K562 (cell line): ENCODE data around the gene LTBP4. TPM values are rescaled to one million over a fixed set of nuclear protein-coding genes. Genes with fewer than 3 reads are reported as not detected.

Experiments used
- BRCA1 ChIP-seq, 2 experiments: fragments of 450-650 bp in 1 of 2; sonication (generic) in 1 of 2; formaldehyde crosslinking in 1 of 2; IDR thresholded peaks; 2 replicates each; pipeline versions ENCODE4 v1.5.0 to v1.6.1; 2017 to 2020; ENCODE audit warnings: mild to moderate bottlenecking in 1 of 2, missing genetic modification reagents in 1 of 2
- BRD9 ChIP-seq: fragments of 450-650 bp; IDR thresholded peaks from 2 replicates; pipeline ENCODE4 v1.6.1; 2018; ENCODE audit warnings: low read depth; ENCODE audit not compliant: partially characterized antibody
- CEBPB ChIP-seq: fragments of 450-650 bp; IDR thresholded peaks from 2 replicates; pipeline ENCODE4 v1.6.1; 2016; ENCODE audit warnings: missing genetic modification characterization, missing compliant biosample characterization
- CHD1 ChIP-seq: fragments of 200-600 bp; sonication (generic); IDR thresholded peaks from one replicate; pipeline ENCODE4 v1.6.1; 2012; ENCODE audit warnings: mild to moderate bottlenecking, moderate library complexity, low read length, inconsistent platforms
- CXXC5 ChIP-seq: fragments of 250-450 bp; sonication (Bioruptor Pico); IDR thresholded peaks from 2 replicates; pipeline ENCODE4 v1.8.0; 2022; ENCODE audit warnings: inconsistent platforms, mild to moderate bottlenecking, moderate library complexity
- DIDO1 ChIP-seq: fragments of 450-650 bp; IDR thresholded peaks from 2 replicates; pipeline ENCODE4 v1.6.1; 2016; ENCODE audit warnings: low read depth, missing biosample characterization, missing genetic modification characterization
- FOS ChIP-seq: IDR thresholded peaks from 3 replicates; pipeline ENCODE4 v1.6.1; 2011; ENCODE audit not compliant: insufficient read length; ENCODE audit errors: extremely low read depth
- FOXJ3 ChIP-seq: sonication (generic); formaldehyde crosslinking; IDR thresholded peaks from 2 replicates; pipeline ENCODE4 v1.4.0; 2020; ENCODE audit warnings: mild to moderate bottlenecking, missing genetic modification reagents
- GTF3C2 ChIP-seq: IDR thresholded peaks from 3 replicates; pipeline ENCODE4 v1.6.1; 2011; ENCODE audit warnings: borderline replicate concordance, mild to moderate bottlenecking, moderate library complexity; ENCODE audit not compliant: insufficient read length; ENCODE audit errors: extremely low read depth
- JUNB ChIP-seq: fragments of 450-650 bp; formaldehyde crosslinking; conservative IDR thresholded peaks from 2 replicates; pipeline ENCODE4 v1.4.0; 2020; ENCODE audit warnings: mild to moderate bottlenecking
- PKNOX1 ChIP-seq: fragments of 450-650 bp; IDR thresholded peaks from 2 replicates; pipeline ENCODE4 v1.6.1; 2016
- RHOXF2B ChIP-seq: fragments of 250-450 bp; sonication (Bioruptor Pico); conservative IDR thresholded peaks from 2 replicates; pipeline ENCODE4 v1.5.1; 2021
- ZBTB17 ChIP-seq: fragments of 450-650 bp; formaldehyde crosslinking; IDR thresholded peaks from 2 replicates; pipeline ENCODE4 v1.4.0; 2020; ENCODE audit warnings: mild to moderate bottlenecking
- ZNF668 ChIP-seq: fragments of 250-450 bp; sonication (Bioruptor Pico); IDR thresholded peaks from 2 replicates; pipeline ENCODE4 v1.8.0; 2022; ENCODE audit warnings: mild to moderate bottlenecking, inconsistent platforms
- polyA plus RNA-seq, 8 experiments: library from polyadenylated mRNA; depleted of rRNA in 4 of 8; stranded (reverse) in 5 of 8; unstranded in 3 of 8; fragments of >200 nt; fragmentation: Nextera tagmentation in 2 of 8; fragmentation: Illumina TruSeq in 1 of 8; extraction: Ambion mirVana in 2 of 8; extraction: Trizol in 1 of 8; gene quantifications; 2 replicates each; pipeline versions ENCODE4 v1.2.1 to v1.2.3, GENCODE V29; 2011 to 2014; ENCODE audit warnings: inconsistent platforms in 1 of 8, missing spikeins in 1 of 8
- total RNA-seq, 7 experiments: library from RNA; depleted of rRNA in 6 of 7; stranded (reverse); fragments of >200 nt in 6 of 7; fragmentation: Illumina TruSeq in 2 of 7; extraction: Trizol in 2 of 7; gene quantifications; 2 replicates each; pipeline versions ENCODE4 v1.2.1 to v1.2.3, GENCODE V29; 2011 to 2021; ENCODE audit warnings: low replicate concordance in 1 of 7
- TF ChIP-seq, protein P1 (sequence below): IDR thresholded peaks from 2 replicates; pipeline ENCODE4 v1.6.1; 2016; ENCODE audit warnings: missing genetic modification characterization, missing compliant biosample characterization
- TF ChIP-seq, protein P2 (sequence below): fragments of 200-800 bp; sonication (Bioruptor generic); IDR thresholded peaks from 2 replicates; pipeline ENCODE4 v1.6.1; 2016; ENCODE audit warnings: missing genetic modification characterization, missing compliant biosample characterization

LTBP4 gene
- total and polyA plus RNA-seq, 9 of the 15 experiments (the other 6 are each of a cell fraction or from before 2014, with no cell fraction given), result 0.35 to 160 (median 31.6) TPM

DNA sequence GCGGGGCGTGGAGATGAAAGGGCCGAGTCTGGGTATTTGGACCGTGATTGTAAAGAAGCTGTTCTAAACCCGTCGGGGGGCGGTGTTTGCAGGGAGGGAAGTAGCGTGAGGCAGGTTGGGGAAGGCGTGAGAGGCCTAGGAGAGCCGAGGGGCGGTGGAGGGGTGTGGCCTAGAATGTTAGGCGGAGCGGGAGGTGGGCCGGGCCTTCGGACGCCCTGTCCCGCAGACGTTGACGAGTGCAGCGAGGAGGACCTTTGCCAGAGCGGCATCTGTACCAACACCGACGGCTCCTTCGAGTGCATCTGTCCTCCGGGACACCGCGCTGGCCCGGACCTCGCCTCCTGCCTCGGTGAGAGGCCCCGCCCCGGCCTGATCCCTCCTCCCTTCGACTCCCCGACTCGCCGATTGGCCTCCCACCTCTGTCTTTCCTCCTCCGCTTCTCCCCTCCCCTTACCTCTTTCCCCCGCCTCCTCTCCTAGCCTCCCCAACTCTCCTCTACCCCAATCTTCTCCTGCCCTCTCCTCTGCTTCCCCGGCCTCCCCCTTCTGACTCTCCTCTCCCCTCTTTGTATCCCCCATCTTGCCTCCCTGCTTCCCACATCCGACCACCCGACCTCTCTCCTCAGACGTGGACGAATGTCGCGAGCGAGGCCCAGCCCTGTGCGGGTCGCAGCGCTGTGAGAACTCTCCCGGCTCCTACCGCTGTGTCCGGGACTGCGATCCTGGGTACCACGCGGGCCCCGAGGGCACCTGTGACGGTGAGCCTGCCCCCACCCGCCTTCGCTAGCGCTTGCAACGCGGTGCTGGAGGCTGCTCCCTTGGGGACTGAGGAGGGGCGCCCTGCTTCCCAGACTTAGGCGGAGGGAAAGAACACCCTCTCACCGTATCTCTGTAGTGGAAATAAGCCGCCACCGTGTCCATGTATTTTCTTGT is 12.8 kb downstream of the LTBP4 start (continued):
- TF ChIP-seq, protein P1, sequence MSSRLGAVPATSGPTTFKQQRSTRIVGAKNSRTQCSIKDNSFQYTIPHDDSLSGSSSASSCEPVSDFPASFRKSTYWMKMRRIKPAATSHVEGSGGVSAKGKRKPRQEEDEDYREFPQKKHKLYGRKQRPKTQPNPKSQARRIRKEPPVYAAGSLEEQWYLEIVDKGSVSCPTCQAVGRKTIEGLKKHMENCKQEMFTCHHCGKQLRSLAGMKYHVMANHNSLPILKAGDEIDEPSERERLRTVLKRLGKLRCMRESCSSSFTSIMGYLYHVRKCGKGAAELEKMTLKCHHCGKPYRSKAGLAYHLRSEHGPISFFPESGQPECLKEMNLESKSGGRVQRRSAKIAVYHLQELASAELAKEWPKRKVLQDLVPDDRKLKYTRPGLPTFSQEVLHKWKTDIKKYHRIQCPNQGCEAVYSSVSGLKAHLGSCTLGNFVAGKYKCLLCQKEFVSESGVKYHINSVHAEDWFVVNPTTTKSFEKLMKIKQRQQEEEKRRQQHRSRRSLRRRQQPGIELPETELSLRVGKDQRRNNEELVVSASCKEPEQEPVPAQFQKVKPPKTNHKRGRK (tag), result no peak
- TF ChIP-seq JUNB (CRISPR knock-in tag), result no peak
- TF ChIP-seq CXXC5, result peak; percentile 70
- TF ChIP-seq CEBPB (tag), result no peak
- peak; percentile 41 for TF ChIP-seq BRD9
- TF ChIP-seq ZNF668 (CRISPR knock-in tag), result no peak
- TF ChIP-seq PKNOX1, result peak; percentile 95
- TF ChIP-seq FOXJ3 (CRISPR knock-in tag), result no peak
- TF ChIP-seq, protein P2, sequence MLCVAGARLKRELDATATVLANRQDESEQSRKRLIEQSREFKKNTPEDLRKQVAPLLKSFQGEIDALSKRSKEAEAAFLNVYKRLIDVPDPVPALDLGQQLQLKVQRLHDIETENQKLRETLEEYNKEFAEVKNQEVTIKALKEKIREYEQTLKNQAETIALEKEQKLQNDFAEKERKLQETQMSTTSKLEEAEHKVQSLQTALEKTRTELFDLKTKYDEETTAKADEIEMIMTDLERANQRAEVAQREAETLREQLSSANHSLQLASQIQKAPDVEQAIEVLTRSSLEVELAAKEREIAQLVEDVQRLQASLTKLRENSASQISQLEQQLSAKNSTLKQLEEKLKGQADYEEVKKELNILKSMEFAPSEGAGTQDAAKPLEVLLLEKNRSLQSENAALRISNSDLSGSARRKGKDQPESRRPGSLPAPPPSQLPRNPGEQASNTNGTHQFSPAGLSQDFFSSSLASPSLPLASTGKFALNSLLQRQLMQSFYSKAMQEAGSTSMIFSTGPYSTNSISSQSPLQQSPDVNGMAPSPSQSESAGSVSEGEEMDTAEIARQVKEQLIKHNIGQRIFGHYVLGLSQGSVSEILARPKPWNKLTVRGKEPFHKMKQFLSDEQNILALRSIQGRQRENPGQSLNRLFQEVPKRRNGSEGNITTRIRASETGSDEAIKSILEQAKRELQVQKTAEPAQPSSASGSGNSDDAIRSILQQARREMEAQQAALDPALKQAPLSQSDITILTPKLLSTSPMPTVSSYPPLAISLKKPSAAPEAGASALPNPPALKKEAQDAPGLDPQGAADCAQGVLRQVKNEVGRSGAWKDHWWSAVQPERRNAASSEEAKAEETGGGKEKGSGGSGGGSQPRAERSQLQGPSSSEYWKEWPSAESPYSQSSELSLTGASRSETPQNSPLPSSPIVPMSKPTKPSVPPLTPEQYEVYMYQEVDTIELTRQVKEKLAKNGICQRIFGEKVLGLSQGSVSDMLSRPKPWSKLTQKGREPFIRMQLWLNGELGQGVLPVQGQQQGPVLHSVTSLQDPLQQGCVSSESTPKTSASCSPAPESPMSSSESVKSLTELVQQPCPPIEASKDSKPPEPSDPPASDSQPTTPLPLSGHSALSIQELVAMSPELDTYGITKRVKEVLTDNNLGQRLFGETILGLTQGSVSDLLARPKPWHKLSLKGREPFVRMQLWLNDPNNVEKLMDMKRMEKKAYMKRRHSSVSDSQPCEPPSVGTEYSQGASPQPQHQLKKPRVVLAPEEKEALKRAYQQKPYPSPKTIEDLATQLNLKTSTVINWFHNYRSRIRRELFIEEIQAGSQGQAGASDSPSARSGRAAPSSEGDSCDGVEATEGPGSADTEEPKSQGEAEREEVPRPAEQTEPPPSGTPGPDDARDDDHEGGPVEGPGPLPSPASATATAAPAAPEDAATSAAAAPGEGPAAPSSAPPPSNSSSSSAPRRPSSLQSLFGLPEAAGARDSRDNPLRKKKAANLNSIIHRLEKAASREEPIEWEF (CRISPR knock-in tag), result no peak
- peak; percentile 53 for TF ChIP-seq CHD1
- TF ChIP-seq RHOXF2B (CRISPR knock-in tag), result no peak
- no peak for TF ChIP-seq BRCA1 (IDR thresholded peaks at IDR 0.05)
- TF ChIP-seq BRCA1 (CRISPR knock-in tag; IDR thresholded peaks at IDR 0.05), result no peak
- TF ChIP-seq FOS, result no peak
- TF ChIP-seq ZBTB17, result no peak
- TF ChIP-seq GTF3C2, result no peak
- TF ChIP-seq DIDO1 (tag), result peak; percentile 18; the same call in 1 of the 2 replicates
